ENCODE data around the gene RBMS3.
"Not testable (repeated sequence)": the region's sequence is repeated elsewhere in the genome, so short reads cannot be mapped to it uniquely, and the experiment has no call there.

The RBMS3 gene

DNA sequence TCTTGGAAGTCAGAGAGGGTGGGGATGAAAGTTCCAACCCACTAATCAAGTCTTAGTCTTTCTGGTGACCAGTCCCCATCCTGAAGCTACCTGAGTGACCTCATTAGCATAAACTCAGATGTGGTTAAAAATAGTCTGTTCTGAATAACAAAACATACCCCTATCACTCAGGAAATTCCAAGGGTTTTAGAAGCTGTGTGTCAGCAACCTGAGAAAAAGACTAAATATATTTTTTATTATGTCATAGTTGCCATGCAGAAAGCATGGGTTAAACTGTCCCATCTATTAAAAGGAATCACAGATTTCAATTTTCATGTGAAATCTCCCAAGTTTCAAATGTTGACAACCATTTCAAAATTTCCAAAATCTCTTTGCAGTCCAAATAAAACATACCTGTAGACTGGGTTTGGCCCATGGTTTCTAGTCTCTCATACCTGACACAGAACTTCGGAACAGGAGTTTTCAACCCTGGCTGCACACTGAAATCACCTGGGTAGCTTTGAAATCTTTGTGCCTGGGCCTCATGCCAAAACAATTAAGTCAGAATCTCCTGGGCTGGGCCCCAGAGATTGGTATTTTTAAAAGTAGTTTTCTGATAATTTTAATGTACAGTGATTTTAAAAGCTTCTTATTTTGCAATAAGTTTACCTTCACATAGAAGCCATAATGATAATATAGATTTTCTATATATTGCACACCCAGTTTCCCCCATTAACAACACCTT is 476.3 kb downstream of the RBMS3 start:
- DNase-seq = no peak

DNA sequence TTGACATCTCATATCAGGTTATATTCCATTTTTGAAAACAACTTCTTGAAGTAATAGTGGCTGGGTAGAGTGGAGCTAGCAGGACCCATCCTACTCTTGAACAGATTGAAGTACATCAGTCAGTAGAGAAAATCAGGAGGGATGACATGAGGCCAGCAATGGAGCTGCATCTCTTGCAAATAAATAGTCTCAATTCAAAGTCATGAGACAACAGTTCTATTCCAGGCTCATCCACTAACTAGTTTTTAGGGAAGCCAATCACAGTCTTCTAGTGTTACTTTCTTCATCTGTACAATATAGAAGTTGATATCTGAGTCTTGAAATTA is 477.2 kb downstream of the RBMS3 start:
- DNase-seq = no peak

DNA sequence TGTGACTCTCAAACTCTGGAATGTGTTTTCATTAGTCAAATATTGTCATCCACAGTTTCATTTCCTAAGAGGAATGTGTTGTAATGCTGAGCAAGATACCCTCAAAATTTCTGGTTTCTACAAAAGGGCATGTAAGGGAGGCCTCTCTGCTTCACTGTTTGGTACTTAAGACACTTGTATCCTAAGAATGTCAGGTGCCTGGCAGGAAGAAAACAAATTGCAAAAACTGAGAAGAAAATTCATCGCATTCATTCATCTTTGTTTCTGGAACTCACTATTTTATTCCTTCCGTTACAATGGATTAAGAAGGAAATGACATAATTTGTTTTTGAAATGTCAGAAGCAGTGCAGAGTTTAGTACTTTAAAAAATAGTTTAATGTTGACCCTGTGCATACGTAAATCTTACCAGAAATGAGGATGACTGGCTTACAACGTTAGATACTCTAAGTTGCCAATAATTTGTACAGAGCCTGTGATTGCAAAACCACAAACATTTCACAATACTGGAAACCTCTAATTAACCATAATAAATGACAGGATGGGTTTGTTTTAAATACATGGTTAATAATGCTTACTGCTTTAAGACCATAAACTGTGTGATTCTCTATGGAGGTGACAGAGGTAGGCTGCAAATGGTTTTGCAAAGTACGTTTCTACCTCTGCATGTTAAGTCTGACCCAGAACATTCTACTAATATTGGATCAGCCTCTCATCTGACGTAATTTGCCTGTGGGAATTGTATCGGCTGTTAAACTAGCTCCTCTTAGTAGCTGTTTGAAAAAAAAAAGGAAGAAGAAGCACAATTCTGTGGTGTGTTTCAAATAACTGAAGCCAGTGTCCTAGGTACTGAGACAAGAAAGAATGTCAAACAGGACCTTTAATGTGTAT is 477.8 kb downstream of the RBMS3 start:
- DNase-seq = no peak

- DNase-seq = no peak
Measured at GRCh38 chr3:29759411-29760225, 478.7 kb downstream of the RBMS3 start.

DNA sequence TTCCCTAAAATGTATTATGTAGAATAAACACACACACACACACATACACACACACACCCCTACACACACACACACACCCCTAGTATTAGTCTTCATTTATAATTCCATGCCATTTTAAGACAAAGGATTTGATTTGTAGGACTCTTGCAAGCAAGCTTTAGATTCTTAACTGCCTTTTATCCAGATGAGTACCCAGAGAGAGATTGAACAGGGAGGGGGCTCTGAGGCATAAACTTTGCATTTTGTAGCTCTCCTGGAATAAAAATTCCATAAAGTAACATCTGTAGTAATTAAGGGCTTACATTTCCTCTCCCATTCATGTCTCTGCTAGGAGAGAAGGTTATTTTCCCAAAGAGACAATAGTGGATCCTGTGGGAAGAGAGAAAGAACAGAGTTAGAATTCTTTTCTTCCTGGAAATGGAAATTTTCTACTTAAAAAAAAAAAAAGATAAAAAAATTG is 479.4 kb downstream of the RBMS3 start:
- no peak for DNase-seq

GRCh38 chr3:29761517-29761916 is 480.6 kb downstream of the RBMS3 start:
- no peak for DNase-seq

- DNase-seq = no peak
Measured at GRCh38 chr3:29763115-29763514, 482.2 kb downstream of the RBMS3 start.

DNA sequence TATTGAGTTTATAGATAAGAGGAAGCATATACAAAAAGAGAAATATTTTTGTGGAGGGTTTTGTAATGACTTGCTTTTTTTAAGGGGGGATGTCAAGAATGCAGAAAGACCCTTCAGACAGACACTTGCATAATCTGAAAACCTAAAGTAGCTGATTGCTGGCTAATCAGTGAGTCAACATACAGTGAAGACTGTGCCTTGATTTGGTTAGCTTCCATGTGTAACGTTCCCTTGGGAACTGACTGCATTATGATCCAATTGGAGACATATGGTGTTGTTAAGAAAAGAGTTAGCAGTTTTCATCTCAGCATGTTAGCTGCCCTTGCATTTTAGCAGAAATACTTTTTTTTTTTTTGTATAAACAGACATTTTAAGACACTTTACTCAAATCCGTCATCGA is 483.2 kb downstream of the RBMS3 start:
- no peak for DNase-seq

DNA sequence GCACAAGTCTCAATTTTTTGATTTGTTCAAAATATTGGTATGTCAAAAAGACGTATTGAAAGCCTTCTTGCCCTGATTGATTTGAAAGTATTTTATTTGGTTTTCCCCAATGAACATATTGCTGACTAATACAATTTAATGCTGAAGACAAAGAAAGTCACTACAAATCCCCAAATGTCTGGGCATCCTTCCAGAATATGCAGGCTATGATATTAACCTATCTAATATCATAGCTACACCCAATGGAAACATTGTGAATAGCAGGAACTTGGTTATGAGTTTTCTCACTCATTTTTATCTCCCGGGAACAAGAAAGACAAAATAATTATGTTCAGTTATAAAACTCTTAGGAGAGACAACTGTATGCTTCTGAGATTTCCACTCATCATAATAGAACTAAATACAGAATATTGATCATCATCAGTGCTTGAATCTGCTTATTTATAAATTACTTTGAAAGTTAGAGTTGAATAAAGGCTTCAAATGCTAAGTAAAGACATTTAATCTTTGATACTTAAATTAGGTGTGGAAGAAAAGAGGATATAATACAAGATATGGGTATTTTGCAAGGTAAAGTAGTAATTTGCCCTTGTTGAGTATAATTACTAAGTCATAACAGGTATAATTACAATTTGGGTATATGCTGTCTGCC is 483.9 kb downstream of the RBMS3 start:
- DNase-seq = no peak

- no peak for DNase-seq
Measured at GRCh38 chr3:29771602-29772001, 490.7 kb downstream of the RBMS3 start.

DNA sequence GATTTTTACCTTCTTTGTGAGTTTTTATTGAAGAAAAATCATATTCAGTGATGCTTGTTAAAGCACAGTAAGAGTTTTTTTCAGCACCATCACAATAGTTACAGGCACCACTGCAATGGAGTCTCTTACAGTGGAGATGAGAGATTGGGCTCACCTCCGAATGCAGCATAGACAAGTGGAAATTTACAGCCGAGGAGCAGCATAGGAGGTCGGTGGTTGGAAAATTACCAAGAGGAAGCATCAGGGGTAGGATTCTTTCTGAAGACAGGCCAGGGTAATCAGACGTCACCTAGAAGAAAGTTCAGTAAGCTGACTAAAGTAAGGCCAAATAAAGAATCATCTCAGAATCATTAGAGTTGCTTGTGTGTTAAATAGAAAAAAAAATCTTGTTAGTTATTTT is 491.6 kb downstream of the RBMS3 start:
- DNase-seq = no peak

DNA sequence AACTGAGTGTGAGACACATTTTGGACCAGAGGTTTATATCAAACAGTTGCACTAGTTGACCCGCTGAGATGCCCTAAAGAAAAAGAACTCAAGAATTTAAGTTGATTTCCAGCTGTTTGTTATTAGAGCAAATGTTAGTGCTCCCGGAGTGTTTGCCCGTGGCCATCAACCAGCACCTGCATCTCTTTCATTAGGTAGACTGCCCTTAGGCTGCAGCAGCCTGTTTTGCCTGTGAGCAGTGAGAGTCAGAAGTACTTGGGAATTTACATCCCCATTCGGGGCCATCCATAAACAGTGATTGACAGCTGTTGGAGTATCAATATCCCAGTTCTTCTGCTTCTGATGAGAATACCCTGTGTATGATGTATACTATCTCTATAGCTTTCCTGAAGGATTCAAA is 492.6 kb downstream of the RBMS3 start:
- no peak for DNase-seq

- DNase-seq = no peak
Measured at GRCh38 chr3:29775340-29775739, 494.5 kb downstream of the RBMS3 start.

- DNase-seq = no peak
Measured at GRCh38 chr3:29777869-29778268, 497.0 kb downstream of the RBMS3 start.

DNA sequence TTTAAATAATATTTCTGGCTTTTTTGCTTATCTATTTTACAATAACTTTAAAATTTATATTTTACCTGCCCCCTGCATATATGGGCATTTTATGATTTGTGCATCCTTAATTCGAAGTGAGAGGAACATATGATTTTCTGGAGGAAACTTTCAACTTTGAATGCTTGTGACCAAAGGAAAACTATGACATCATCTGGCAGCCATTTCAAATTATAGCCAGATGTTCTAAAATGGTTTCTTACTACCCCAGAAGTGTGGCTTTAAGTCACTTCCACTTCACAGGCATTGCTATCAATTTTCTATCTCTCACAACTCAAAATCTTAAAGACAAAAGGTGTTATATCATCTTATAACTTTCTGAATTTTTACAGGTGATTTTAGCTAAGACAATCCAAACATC is 508.8 kb downstream of the RBMS3 start:
- DNase-seq = no peak

- no peak for DNase-seq
Measured at GRCh38 chr3:29796808-29797207, 515.9 kb downstream of the RBMS3 start.

DNA sequence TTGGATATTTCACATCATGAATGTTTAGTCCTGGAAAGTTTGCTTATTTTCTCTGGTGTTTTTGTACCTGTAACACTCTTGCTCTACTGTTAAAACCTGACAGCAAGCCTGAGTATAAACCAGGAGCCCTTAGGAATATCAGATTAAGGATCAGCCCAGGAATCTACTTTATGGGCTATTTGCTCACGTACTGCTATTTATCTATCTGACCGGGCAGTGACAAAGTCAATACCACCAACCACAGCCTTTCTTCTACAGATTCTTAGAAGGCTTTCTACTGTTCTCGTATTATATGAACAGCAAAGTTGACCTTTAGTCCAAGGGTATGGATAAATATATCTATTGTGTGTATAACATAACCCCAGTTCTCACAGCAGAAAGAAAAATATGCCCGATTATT is 521.2 kb downstream of the RBMS3 start:
- DNase-seq = no peak

DNA sequence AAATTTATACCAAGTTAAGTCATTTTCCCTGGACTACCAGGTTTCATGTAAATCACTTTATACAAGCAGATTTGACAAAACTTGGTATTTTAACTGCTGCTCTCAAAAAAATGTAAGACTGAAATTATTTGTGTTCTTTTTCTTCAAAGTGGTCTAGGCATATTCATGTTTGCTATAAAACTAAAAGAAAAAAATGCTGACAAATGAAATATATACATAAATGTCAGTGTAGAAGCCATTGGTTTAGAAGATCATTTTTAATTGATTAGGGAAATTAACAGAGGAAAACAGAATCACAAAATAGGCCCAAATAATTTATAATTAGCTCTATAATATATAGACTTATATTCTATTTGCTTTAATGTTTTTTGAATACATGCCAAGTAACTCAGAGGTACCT is 523.2 kb downstream of the RBMS3 start:
- DNase-seq = no peak

DNA sequence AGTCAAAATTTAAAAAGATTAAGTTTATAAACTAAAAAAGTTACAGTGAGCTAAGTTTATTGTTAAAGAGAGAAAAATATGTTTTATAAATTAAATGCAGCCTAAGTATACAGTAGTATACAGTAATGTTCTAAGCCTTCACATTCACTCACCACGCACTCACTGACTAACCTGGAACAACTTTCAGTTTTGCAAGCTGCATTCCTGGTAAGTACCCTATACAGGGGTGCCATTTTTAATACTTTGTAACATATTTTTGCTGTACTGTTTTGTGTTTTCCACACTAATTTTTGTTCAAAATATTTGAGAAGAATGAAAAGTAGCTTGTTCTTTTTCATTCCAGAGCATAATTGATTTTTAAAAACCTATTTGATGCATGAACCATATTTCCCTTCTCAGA is 524.9 kb downstream of the RBMS3 start:
- no peak for DNase-seq

DNA sequence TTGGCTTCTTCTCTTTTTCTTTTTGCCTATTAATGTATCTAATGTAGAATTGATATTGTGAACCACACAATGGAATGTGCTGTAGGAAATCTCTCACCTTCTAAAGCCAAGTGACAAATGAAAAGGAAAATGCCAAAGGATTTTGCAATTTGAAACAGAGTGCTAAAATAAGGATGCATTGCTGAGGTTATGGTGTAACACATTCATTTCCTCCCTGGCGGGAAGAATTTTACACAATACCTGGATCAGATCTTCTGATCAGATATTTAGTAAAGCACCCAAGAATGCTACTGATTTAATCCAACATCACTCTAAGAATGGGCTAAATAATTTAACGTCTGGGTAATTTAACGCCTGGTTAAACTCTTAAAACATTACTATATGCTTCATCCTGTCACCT is 527.5 kb downstream of the RBMS3 start:
- not testable (repeated sequence) for DNase-seq

- DNase-seq = no peak
Measured at GRCh38 chr3:29822071-29822470, 541.2 kb downstream of the RBMS3 start.

- no peak for DNase-seq
Measured at GRCh38 chr3:29823233-29823632, 542.4 kb downstream of the RBMS3 start.

DNA sequence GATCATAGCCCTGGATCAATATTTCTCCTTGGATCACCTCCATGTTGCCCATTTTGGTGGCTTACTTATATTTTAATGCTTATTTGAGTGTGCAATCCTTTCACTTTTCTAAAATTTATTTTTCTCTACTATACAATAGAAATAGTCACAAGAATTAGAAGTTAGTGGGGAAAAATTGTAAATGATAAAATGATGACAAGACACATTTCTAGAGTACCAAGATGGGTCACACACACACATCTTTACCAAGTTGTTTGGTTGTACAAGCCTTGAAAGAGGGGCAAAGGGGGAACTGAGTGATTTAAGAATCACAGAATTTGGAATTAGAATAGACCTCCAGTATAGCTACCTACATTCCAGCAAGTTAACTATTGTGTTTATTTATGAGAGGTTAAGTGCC is 545.8 kb downstream of the RBMS3 start:
- no peak for DNase-seq
